GM18870 (cell line): ENCODE measurements around the gene C9orf40.

ENCODE experiments used
- ATAC-seq: cut with Tn5 transposase; IDR thresholded peaks from one replicate; pipeline ENCODE4 v1.9.1; 2021; ENCODE audit warnings: moderate library complexity; ENCODE audit not compliant: unreplicated experiment

C9orf40 gene

GRCh38 chr9:74952201-74953151 is at the start of gene C9orf40:
Gene C9orf40, minus strand, starts transcription at chr9:74952912. Its CDS starts 301 bp downstream, at chr9:74952611.
- peak; percentile 70 for ATAC-seq

GRCh38 chr9:75001719-75002421 is 49.2 kb upstream of the C9orf40 start:
- peak; percentile 84 for ATAC-seq

GRCh38 chr9:75000835-75001234 is 48.1 kb upstream of the C9orf40 start:
- ATAC-seq, result peak; percentile 71

GRCh38 chr9:74985041-74985440 is 32.3 kb upstream of the C9orf40 start:
- no peak for ATAC-seq

GRCh38 chr9:74983709-74984108 is 31.0 kb upstream of the C9orf40 start:
- ATAC-seq, result no peak

- no peak for ATAC-seq
Measured at GRCh38 chr9:74979844-74980243, 27.1 kb upstream of the C9orf40 start.

- no peak for ATAC-seq
Measured at GRCh38 chr9:74977287-74977686, 24.6 kb upstream of the C9orf40 start.

- no peak for ATAC-seq
Measured at GRCh38 chr9:74975538-74975937, 22.8 kb upstream of the C9orf40 start.

GRCh38 chr9:74974558-74974957 is 21.8 kb upstream of the C9orf40 start:
- no peak for ATAC-seq

GRCh38 chr9:74973714-74974113 is 21.0 kb upstream of the C9orf40 start:
- ATAC-seq, result no peak

- no peak for ATAC-seq
Measured at GRCh38 chr9:74963056-74963455, 10.3 kb upstream of the C9orf40 start.

GRCh38 chr9:74961496-74961895 is 8.8 kb upstream of the C9orf40 start:
- ATAC-seq, result no peak

- ATAC-seq, result no peak
Measured at GRCh38 chr9:74960561-74960960, 7.8 kb upstream of the C9orf40 start.

GRCh38 chr9:74958587-74958986 is 5.9 kb upstream of the C9orf40 start:
- no peak for ATAC-seq

GRCh38 chr9:74953235-74953751 is 581 bp upstream of the C9orf40 start:
- ATAC-seq, result no peak

- peak; percentile 18 for ATAC-seq
Measured at GRCh38 chr9:74951725-74952151, 974 bp downstream of the C9orf40 start.

- ATAC-seq, result no peak
Measured at GRCh38 chr9:74951107-74951720, 1.5 kb downstream of the C9orf40 start.

GRCh38 chr9:74949859-74950855 is 2.6 kb downstream of the C9orf40 start:
- ATAC-seq, result no peak

GRCh38 chr9:74948937-74949336 is 3.8 kb downstream of the C9orf40 start:
- ATAC-seq, result no peak

GRCh38 chr9:74946686-74947085 is 6.0 kb downstream of the C9orf40 start:
- no peak for ATAC-seq
